GM18951 (cell line): ENCODE measurements around the gene B3GNT5.

Experiments
- POLR2A ChIP-seq: IDR thresholded peaks from 4 replicates; pipeline ENCODE4 v1.6.1; 2011; ENCODE audit warnings: mild to moderate bottlenecking; ENCODE audit not compliant: insufficient read length, insufficient read depth; ENCODE audit errors: extremely low read depth
- in situ Hi-C: fragments of 300-500 bp; cut with MboI; formaldehyde crosslinking; loops from one replicate; pipeline ENCODE4 v1.12.0; 2022; ENCODE audit warnings: low sequenced_read_pairs, mixed read lengths, inconsistent platforms; ENCODE audit not compliant: unreplicated experiment

The B3GNT5 gene

DNA sequence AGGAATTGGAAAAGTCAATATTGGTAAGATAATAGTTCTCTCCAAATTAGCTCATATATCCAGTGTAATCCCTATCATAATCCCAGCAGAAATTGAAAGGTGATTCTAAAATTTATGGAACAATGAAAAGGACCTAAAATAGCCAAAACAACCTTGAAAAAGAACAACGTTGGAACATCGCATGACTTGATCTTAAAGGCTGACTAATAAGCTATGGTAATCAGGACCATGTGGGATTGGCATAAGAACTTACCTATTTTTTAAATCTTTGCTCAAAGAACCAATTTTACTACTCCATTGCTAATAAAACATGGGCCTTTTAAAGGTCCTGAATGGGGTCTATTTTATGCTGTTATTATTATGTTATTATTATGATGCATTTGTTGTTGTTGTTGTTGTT lies 40.9 kb downstream of the B3GNT5 start:
- no peak for TF ChIP-seq POLR2A
- in situ Hi-C loops: no loop called here

DNA sequence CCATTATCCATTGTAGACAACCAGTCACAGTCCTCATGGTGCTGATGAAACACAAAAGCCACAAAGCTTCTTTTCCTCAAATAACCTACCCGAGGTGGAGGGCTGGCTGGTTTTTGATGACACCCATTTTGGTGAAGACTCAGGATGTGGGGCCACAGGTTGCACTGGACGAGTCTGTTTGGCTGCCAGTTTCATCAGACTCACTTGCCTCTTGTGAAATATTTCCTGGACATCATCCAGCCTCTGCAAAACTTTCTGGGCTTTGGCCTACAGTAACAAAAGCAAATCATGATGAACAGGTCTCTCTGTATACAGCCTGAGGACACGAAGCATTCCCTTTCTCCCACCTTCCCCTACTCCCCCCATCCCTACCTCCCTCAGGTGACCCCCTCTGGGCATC lies 42.2 kb downstream of the B3GNT5 start:
- in situ Hi-C loops: no loop called here
- TF ChIP-seq POLR2A: no peak

DNA sequence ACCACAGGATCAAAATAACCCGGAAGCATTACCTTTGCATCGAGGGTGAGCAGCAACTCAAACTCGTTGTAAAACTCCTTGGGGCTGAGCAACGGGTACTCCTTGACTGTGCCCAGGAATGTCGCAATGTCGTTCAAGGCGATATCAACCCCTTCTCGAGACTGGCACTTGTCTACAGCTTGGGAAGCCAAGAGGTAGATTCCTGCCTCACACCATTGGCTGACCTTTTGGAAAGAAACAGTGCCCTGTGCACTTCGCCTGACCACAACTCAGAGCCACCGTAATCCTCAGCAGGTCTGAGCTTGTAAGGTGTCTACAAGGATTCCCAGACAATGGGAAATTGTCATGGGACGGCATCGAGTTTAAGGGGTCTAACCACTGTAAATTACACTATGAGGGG lies 43.9 kb downstream of the B3GNT5 start:
- no peak for TF ChIP-seq POLR2A
- in situ Hi-C loops: no loop called here

DNA sequence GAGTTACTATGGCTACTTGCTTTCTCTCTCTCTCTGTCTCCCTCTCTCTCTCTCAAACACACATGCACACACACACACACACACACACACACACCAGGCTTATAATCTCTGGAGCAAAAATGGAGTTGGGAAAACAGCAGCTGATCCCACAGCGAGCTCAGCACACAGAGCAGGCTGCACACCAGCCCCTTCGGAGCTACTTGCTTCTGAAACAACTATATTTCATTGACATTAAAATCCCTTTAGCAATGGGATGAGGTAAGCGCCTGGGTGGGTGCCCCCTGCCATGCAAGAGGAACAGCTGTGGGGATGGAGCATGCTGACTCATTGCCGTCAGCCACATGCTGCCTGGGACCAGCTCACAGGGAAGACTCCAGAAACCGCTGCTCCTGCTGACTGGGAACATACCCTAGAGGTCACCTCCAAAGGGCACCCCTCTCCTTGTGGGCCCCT lies 45.7 kb downstream of the B3GNT5 start:
- TF ChIP-seq POLR2A: no peak
- in situ Hi-C loops: no loop called here

DNA sequence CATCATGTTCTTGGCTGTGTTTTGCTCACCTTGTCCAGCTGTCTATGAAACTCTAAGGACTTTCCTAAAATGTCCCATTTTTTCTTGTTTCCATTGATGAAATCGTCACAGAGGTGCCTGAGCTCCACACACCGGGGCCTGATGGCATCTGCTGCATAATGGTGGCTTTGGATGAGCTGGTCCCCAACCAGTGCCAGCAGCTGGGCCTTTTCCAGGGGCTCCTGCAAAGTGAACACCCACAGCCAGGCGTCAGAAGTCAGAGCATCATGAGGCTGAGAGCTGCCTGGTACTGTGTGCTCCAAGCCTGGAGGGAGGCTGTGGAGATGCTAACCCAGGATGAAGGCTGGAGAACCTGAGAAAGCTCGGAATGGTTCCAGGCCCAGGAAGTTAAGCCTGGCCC lies 46.9 kb downstream of the B3GNT5 start:
- TF ChIP-seq POLR2A: no peak
- in situ Hi-C loops: no loop called here

DNA sequence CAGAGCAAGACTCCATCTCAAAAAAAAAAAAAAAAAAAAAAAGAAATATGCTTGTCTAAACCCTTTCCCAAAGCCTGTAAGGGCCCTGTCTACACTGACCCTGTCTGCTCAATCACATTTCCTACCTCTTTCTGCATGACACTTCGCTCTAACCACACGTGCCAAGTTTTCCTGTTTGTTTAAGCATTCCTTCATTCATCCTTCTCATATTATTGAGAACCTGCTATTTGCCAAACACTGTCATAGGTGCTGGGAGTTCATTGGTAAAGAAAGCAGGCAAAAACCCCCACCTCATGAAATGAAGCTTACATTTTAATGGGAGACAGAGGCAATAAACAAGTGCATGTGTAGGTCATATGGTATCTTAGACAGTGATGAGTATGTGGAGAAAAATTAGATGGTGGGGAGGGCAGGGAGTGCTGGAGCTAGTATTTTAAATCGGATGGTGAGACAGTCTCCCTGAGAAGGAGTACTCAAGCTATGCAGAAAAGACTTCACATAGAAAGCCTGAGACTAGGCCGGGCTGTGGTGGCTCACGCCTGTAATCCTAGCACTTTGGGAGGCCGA lies 48.0 kb downstream of the B3GNT5 start:
- in situ Hi-C loops: no loop called here
- no peak for TF ChIP-seq POLR2A

DNA sequence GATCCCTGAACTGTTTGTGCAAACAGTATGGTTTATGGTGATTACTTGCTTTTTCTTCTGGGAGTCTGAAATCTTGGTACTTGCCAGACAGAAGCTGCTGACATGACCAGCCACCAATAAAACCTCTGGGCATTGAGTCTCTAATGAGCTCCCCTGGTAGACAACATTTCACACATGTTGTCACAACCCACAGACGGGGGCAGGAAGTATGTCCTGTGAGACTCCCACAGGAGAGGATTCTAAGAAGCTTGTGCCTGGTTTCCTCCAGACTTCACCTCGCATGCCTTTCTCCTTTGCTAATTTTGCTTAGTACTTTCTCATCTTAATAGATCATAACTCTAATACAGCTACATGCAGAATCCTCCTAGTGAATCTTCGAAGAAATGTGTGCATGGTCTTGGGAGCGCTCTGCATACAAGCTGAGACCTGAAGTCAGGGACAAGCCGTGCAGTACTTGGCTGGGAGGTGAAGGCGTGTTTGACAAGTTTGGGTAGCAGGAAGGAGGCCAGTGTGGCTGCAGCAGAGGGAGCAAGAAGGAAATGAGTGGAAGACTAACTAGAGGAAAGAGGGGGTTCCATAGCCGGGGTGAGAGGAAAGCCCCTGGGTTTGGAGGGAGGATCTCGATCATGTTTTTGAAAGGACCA lies 49.0 kb downstream of the B3GNT5 start:
- in situ Hi-C loops: no loop called here
- no peak for TF ChIP-seq POLR2A

DNA sequence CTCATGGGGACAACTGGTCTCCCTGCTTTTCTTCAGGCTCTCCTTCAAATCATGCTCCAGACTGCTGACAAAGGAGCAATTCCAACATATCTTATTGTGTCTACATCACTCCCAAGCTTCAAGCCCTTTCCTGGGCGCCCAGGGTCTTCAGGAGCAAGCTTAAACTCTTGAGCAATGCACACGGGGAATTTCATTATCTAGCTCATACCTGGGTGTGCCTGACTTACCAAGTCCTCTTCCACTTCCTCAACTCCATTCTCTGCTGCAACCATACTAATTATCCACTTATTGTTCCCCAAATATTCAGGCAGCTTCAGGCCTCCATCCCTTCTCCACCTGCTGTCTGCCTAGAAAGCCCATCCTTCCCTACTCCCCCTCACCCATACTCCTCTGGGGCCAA lies 50.6 kb downstream of the B3GNT5 start:
- no peak for TF ChIP-seq POLR2A
- in situ Hi-C loops: no loop called here

DNA sequence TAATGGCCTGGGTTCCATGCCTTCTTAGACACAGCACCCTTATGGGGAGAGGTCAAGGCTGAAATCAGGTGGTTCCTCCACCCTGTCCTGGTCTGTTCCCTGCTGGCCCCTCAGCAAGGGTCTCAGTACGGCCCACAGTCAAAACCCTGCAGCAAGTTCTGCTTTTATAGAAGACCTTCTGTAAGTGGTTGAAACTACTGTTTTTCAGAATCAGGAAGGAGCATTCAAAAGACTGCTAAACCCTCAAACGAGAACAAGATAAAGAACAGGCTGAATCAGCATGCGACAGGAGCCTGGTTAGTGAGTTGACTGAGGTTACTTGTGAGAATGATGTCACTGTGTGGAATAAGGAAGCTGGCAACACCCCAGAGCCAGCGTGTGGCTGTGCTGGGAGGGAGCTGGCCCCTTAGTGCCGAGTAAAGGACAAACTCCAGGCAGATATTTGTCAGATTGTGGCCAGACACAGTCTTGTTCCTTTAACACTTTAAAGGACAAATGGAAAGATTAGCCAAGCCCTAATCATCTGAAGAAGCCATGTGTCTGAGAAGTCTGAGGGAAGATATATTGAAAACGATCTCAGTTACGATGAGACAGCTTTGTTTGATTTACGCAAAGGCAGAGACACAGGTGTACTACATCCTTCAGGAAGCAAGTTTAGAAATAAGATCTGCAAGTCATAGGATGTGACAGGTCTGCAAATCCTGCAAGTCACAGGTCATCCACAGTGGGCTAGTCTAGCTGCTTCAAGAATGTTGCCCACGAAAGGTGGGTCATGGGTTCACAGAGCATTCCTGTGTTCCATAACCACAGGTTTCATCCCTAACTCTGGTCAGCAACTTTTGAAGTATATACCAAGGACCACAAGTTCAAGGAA lies 54.0 kb downstream of the B3GNT5 start:
- in situ Hi-C loops: no loop called here
- no peak for TF ChIP-seq POLR2A

DNA sequence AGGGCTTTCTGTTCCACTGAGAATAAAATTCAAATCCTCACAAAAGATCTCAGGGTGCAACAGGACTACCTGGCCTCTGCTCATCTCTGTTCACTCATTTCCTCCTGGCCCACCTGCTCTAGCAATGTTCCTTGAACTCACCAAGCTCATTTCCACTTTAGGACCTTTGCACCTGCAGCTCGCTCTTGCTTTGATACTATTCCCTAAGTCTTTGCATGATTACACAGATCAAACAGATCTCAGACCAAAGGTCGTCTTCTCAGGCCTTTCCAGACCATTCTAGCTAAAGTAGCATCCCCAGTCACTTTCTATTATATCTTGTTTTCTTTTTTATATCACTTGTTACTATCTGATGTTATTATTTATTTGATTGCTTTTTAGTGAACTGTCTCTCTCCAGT lies 54.7 kb downstream of the B3GNT5 start:
- no peak for TF ChIP-seq POLR2A
- in situ Hi-C loops: no loop called here

DNA sequence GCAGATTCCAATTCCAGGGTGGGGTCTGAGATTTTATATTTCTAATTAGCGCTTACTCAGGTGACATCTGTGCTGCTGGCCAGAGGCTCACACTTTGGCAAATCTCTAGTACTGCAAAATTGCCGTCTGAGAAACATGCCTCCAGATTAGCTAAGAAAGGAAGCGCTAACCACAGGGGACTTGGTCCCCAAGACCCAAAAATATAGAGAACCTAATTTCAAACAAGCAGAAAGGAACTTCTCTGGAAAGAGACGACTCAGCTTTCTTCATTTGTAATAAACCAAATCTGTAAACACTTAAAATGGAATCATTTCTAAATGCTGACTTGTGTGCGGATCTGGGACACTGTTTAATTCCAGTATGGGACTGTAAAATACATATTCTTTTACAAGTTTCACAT lies 55.7 kb downstream of the B3GNT5 start:
- in situ Hi-C loops: no loop called here
- no peak for TF ChIP-seq POLR2A

DNA sequence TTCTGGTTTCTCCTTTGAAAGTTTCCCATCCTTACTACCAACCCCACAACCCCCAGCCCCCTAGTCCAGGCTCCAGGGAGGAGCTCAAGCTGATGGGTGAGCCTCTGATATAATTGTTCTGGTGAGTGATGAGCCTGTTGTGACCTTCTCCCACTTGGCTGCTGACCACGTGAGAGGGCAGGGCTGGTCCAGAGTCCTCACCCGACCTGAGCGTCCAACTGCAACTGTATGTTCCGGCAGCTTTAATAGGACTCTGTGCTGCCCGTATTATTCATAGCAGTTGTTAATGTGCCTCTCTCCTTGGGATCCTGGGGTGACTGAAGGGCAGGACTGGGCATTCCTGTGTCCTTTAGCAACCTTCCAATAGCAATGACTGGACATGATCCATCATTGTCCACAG lies 56.2 kb downstream of the B3GNT5 start:
- TF ChIP-seq POLR2A: no peak
- in situ Hi-C loops: no loop called here

DNA sequence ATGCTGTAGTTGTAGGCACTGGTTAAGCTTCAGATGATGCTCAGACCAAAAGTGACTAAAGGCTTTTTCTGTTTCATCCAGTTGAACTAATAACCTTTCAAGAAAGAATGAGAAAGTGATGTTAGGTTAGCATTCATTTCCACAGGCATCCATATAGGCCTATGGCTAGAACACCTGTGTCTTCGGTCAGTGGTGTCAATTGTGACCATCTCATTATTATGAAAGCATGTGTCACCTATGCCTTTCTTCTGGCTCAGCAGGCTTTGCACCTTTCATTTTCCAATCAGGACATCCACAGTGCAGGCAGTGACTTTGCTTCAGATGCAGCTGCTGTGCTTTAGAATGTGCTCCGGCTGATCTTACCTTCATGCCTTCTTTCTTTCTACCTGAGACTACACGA lies 57.9 kb downstream of the B3GNT5 start:
- no peak for TF ChIP-seq POLR2A
- in situ Hi-C loops: no loop called here

DNA sequence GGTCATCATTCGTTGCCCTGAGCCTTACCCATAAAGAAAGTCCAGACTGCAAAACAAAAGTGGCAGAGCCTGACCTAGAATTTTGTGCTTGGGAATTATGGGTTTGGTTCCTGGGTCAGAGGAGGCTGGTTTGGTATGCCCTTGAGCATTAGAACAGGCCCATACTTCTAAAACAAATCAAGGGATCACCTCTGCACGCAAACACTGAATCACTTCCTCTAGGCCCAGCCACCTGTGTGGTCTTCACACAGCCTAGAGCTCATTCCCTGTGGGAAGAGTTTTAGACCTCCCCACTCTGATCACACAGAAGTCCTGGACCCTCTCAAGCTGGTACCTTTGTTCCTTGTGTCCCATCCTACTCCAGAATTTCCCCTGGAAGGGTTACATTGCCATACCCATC lies 59.4 kb downstream of the B3GNT5 start:
- in situ Hi-C loops: no loop called here
- TF ChIP-seq POLR2A: no peak

DNA sequence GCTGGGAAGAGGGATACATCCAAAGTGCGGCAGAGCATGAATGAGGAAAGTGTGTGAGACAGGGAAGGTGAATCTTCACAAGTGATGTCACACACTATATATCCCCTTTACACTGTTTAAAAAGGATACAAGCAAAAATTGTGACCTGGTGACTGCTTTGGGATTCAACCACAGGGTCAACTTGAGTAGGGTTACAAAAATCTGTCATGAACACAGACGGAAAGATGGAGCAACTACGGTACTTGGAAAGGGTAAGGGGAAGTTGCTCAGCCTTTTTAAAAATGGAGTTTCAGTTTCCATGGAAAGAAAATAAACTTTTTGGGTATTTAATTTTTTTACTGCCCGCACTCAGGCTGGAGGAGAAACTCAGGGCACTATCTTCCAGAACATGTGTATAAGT lies 60.3 kb downstream of the B3GNT5 start:
- no peak for TF ChIP-seq POLR2A
- in situ Hi-C loops: no loop called here
